H1 (cell line): ENCODE results near the gene SMCHD1. TPM values are rescaled to one million over a fixed set of nuclear protein-coding genes. Genes with fewer than 3 reads are reported as not detected.

Experiments used
- CTCF ChIA-PET: fragments of 300-600 bp; sonication (Branson Sonifier 250); formaldehyde crosslinking; loops from one replicate; lab custom pipeline; 2021; ENCODE audit not compliant: partially characterized antibody; lab: Charles Lee
- POLR2A ChIA-PET: fragments of 300-600 bp; sonication (Branson Sonifier 250); formaldehyde crosslinking; loops from one replicate; lab custom pipeline; 2021; ENCODE audit warnings: inconsistent platforms; ENCODE audit not compliant: partially characterized antibody; lab: Charles Lee
- DNase-seq, 2 experiments: peaks; one replicate each; pipeline versions ENCODE4 v3.0.0 to v3.0.0-alpha.2; 2010 to 2022; ENCODE audit warnings: low spot score in 2 of 2, low read depth in 1 of 2, mixed read lengths in 1 of 2
- FAIRE-seq: peaks from 2 replicates; lab custom pipeline; 2011; peaks lifted over from hg19 to GRCh38; lab: Jason Lieb, UNC
- H2AFZ ChIP-seq: 2 replicates; pipeline ENCODE4 v1.8.1; 2012; ENCODE audit warnings: low read length, inconsistent platforms
- H2AK5ac ChIP-seq: 2 replicates; pipeline ENCODE4 v1.6.1; 2013; ENCODE audit warnings: low read depth, low read length
- H2BK120ac ChIP-seq: replicated peaks from 2 replicates; pipeline ENCODE3; 2013; ENCODE audit warnings: low read depth, low read length, inconsistent platforms
- H2BK12ac ChIP-seq: 2 replicates; pipeline ENCODE4 v1.6.1; 2013; ENCODE audit warnings: low read depth, low read length
- H2BK15ac ChIP-seq: 2 replicates; pipeline ENCODE4 v1.6.1; 2013; ENCODE audit warnings: low read length
- H2BK20ac ChIP-seq: 2 replicates; pipeline ENCODE4 v1.6.1; 2013; ENCODE audit warnings: low read length
- H2BK5ac ChIP-seq: 2 replicates; pipeline ENCODE4 v1.6.1; 2013; ENCODE audit warnings: low read depth, low read length
- H3K14ac ChIP-seq: 2 replicates; pipeline ENCODE4 v1.6.1; 2013; ENCODE audit warnings: inconsistent platforms; ENCODE audit not compliant: insufficient read length
- H3K18ac ChIP-seq: 2 replicates; pipeline ENCODE4 v1.6.1; 2013; ENCODE audit warnings: low read length; ENCODE audit errors: extremely low read depth
- H3K23ac ChIP-seq: 2 replicates; pipeline ENCODE4 v1.6.1; 2013; ENCODE audit warnings: inconsistent platforms; ENCODE audit not compliant: insufficient read length
- H3K23me2 ChIP-seq: 2 replicates; pipeline ENCODE4 v1.6.1; 2013; ENCODE audit warnings: low read depth, low read length
- H3K27ac ChIP-seq: 2 replicates; pipeline ENCODE4 v1.6.1; 2011; ENCODE audit warnings: low read depth, low read length, inconsistent platforms
- H3K27me3 ChIP-seq, 4 experiments: replicated peaks in 1 of 4; 1 replicate in 1 of 4; 2 replicates in 3 of 4; pipeline versions ENCODE4 v1.6.1 to v1.8.1; 2011 to 2013; ENCODE audit warnings: low read length in 3 of 4, mild to moderate bottlenecking in 3 of 4, inconsistent platforms in 2 of 4, mixed read lengths in 2 of 4, moderate library complexity in 1 of 4; ENCODE audit not compliant: control insufficient read depth in 3 of 4, insufficient read depth in 3 of 4; ENCODE audit errors: extremely low read depth in 1 of 4
- H3K36me3 ChIP-seq, 4 experiments: 2 replicates each; pipeline versions ENCODE4 v1.6.1 to v1.8.1; 2011 to 2013; ENCODE audit warnings: mild to moderate bottlenecking in 4 of 4, low read length in 3 of 4, moderate library complexity in 2 of 4, control low read depth in 1 of 4, inconsistent platforms in 1 of 4; ENCODE audit not compliant: insufficient read depth in 4 of 4, control insufficient read depth in 2 of 4
- H3K4ac ChIP-seq: replicated peaks from 2 replicates; pipeline ENCODE3; 2013; ENCODE audit warnings: low read length, low read depth, mixed read lengths, inconsistent platforms; ENCODE audit not compliant: insufficient read length
- H3K4me1 ChIP-seq, 4 experiments: replicated peaks in 1 of 4; 1 replicate in 1 of 4; 2 replicates in 3 of 4; pipeline versions ENCODE4 v1.6.1 to v1.8.1; 2011 to 2013; ENCODE audit warnings: low read length in 3 of 4, inconsistent platforms in 2 of 4, mixed read lengths in 1 of 4; ENCODE audit not compliant: insufficient read depth in 4 of 4, control insufficient read depth in 3 of 4
- H3K4me2 ChIP-seq, 2 experiments: 2 replicates each; pipeline versions ENCODE4 v1.6.1 to v1.8.1; 2011 to 2013; ENCODE audit warnings: low read depth in 2 of 2, low read length in 2 of 2, control low read depth in 1 of 2, inconsistent platforms in 1 of 2, mild to moderate bottlenecking in 1 of 2; ENCODE audit not compliant: insufficient read depth in 1 of 2
- H3K4me3 ChIP-seq, 4 experiments: fragments of 200-600, 300-600 bp in 1 of 4; sonication (generic), shearing (Covaris generic), sonication (Bioruptor Twin) in 1 of 4; 2 replicates each; pipeline versions ENCODE4 v1.5.1 to v1.8.1; 2011 to 2016; ENCODE audit warnings: low read length in 4 of 4, low read depth in 3 of 4, control low read depth in 2 of 4, inconsistent platforms in 2 of 4, mild to moderate bottlenecking in 2 of 4, mixed read lengths in 1 of 4, moderate library complexity in 1 of 4; ENCODE audit not compliant: insufficient read depth in 2 of 4; ENCODE audit errors: extremely low read depth in 1 of 4
- H3K56ac ChIP-seq: replicated peaks from 2 replicates; pipeline ENCODE3; 2013; ENCODE audit warnings: low read depth, mild to moderate bottlenecking, mixed read lengths, low read length, inconsistent platforms; ENCODE audit not compliant: insufficient read length
- H3K79me1 ChIP-seq: 2 replicates; pipeline ENCODE4 v1.6.1; 2013; ENCODE audit warnings: low read depth, low read length, control low read depth
- H3K79me2 ChIP-seq, 2 experiments: 2 replicates each; pipeline versions ENCODE4 v1.6.1 to v1.8.1; 2012 to 2013; ENCODE audit warnings: low read length in 2 of 2, mild to moderate bottlenecking in 2 of 2, inconsistent platforms in 1 of 2; ENCODE audit not compliant: insufficient read depth in 2 of 2, control insufficient read depth in 1 of 2
- H3K9ac ChIP-seq, 4 experiments: replicated peaks in 1 of 4; 1 replicate in 1 of 4; 2 replicates in 3 of 4; pipeline versions ENCODE4 v1.6.1 to v1.8.1; 2011 to 2013; ENCODE audit warnings: low read depth in 3 of 4, low read length in 3 of 4, control low read depth in 2 of 4, mild to moderate bottlenecking in 2 of 4, moderate library complexity in 2 of 4, inconsistent platforms in 1 of 4; ENCODE audit errors: extremely low read depth in 1 of 4
- H3K9me3 ChIP-seq, 2 experiments: 2 replicates each; pipeline versions ENCODE4 v1.6.1 to v1.8.1; 2012 to 2013; ENCODE audit warnings: mild to moderate bottlenecking in 2 of 2, moderate library complexity in 2 of 2, control low read depth in 1 of 2, inconsistent platforms in 1 of 2, low read depth in 1 of 2, low read length in 1 of 2, mixed read lengths in 1 of 2; ENCODE audit not compliant: insufficient read depth in 2 of 2
- H4K20me1 ChIP-seq, 2 experiments: replicated peaks in 1 of 2; 2 replicates each; pipeline versions ENCODE3 to v1.8.1; 2011 to 2013; ENCODE audit warnings: inconsistent platforms in 2 of 2, low read length in 2 of 2, mild to moderate bottlenecking in 1 of 2; ENCODE audit not compliant: insufficient read depth in 2 of 2, control insufficient read depth in 1 of 2
- H4K5ac ChIP-seq: 2 replicates; pipeline ENCODE4 v1.6.1; 2013; ENCODE audit warnings: low read length, low read depth, mixed read lengths, inconsistent platforms; ENCODE audit not compliant: insufficient read length
- H4K8ac ChIP-seq: 2 replicates; pipeline ENCODE4 v1.8.0; 2013; ENCODE audit warnings: mild to moderate bottlenecking, moderate library complexity, low read length, inconsistent platforms; ENCODE audit not compliant: insufficient read depth; ENCODE audit errors: extremely low read depth
- H4K91ac ChIP-seq: replicated peaks from 2 replicates; pipeline ENCODE3; 2013; ENCODE audit warnings: low read length, mixed read lengths, inconsistent platforms; ENCODE audit not compliant: insufficient read length
- BRCA1 ChIP-seq: IDR thresholded peaks from 2 replicates; pipeline ENCODE4 v1.6.1; 2012; ENCODE audit warnings: low read depth, low read length, improper control_type of control experiment
- WGBS, 2 experiments: shearing (Covaris generic) in 1 of 2; methylation state at CpG; one replicate each; pipeline versions ENCODE4 v1.1.6 to v1.1.7; 2013 to 2015; ENCODE audit warnings: low lambda C conversion rate in 2 of 2, mixed read lengths in 2 of 2, inconsistent platforms in 1 of 2, low coverage in 1 of 2, missing lambda C conversion rate in 1 of 2; ENCODE audit not compliant: insufficient replicate concordance in 2 of 2, insufficient coverage in 1 of 2, insufficient read length in 1 of 2; ENCODE audit errors: extremely low coverage in 1 of 2, missing lambda C conversion rate in 1 of 2; 5-methylcytosine and 5-hydroxymethylcytosine counted together
- polyA plus RNA-seq, 7 experiments: library from polyadenylated mRNA; depleted of rRNA in 3 of 7; stranded (reverse) in 5 of 7; unstranded in 2 of 7; fragments of >200 nt in 5 of 7; fragments of 200-250 nt in 2 of 7; gene quantifications; 1 replicate in 5 of 7; 2 replicates in 1 of 7; 4 replicates in 1 of 7; pipeline versions ENCODE4 v1.2.1 to v1.2.3, GENCODE V29; 2011 to 2013; ENCODE audit warnings: missing spikeins in 2 of 7, mixed read lengths in 2 of 7
- total RNA-seq: library from RNA; stranded (reverse); fragmentation: NEBNext Ultra II Directional; extraction: Animal tissue kit (Norgen Biotek cat#: 25700); gene quantifications from 2 replicates; pipeline ENCODE4 v1.2.1, GENCODE V29; 2021

SMCHD1 gene
- total and polyA plus RNA-seq, 2 of the 8 experiments (the other 6 are each of a cell fraction or from before 2014, with no cell fraction given): 9.3 to 32.0 TPM

DNA sequence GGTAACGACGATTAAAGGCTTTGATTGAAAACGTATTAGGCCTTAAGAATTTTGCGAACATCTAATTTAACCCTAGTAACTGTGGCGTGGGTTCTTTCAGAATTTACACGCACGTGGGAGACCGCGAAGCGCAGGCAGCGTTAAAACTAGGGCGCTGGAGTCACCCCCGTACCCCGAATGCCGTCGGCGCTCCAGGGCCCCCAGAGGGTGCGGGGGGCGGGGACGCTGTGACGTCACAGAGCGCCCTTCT is 673 bp upstream of the SMCHD1 start:
- no peak overlapping the region for H2BK5ac ChIP-seq
- no peak overlapping the region for H2AK5ac ChIP-seq
- peaks cover 6% of the 10 kb centered on the region; the same call in 1 of the 2 replicates for H3K79me1 ChIP-seq
- H3K23me2 ChIP-seq: peaks cover 21% of the 10 kb centered on the region
- H2BK15ac ChIP-seq: no peak overlapping the region
- peak overlapping the region; percentile 66 for H2AFZ ChIP-seq
- H3K4ac ChIP-seq: no peak overlapping the region
- no peak overlapping the region for H3K56ac ChIP-seq
- DNase-seq (no peak), FAIRE-seq (no peak)
- H3K9me3 ChIP-seq: no peaks in the 10 kb centered on the region
- H4K5ac ChIP-seq: no peak overlapping the region
- H2BK12ac ChIP-seq: peak overlapping the region; percentile 33; the same call in 1 of the 2 replicates
- H3K27ac ChIP-seq: peak overlapping the region; percentile 85; the same call in 1 of the 2 replicates
- H4K8ac ChIP-seq: peak overlapping the region; percentile 95; the same call in 1 of the 2 replicates
- POLR2A ChIA-PET: interaction anchor here (0.8 to 2.0 kb wide), 7 partner anchors 9 to 190 kb away, joined by 3 to 9 read pairs (median 4); no protein-coding TSS in a partner anchor
- peak overlapping the region; percentile 66 to 97 (median 86) for H3K4me3 ChIP-seq
- H4K91ac ChIP-seq: no peak overlapping the region
- CTCF ChIA-PET: no interaction called here
- peaks cover 0 to 9% (median 4%) of the 10 kb centered on the region in 4 experiments; a peak in 5 of 7 replicates for H3K4me1 ChIP-seq
- peaks cover 3 to 25% (median 22%) of the 10 kb centered on the region in 4 experiments for H3K27me3 ChIP-seq
- 2% methylated on average over 22 of the region's 22 CpGs; no CpG with 5 or more reads in 1 of the 2 experiments for WGBS, 2 experiments
- H4K20me1 ChIP-seq: peaks cover 9 to 13% of the 10 kb centered on the region in 2 experiments
- no peak overlapping the region for H2BK20ac ChIP-seq
- H3K23ac ChIP-seq: no peak overlapping the region
- peak overlapping the region; percentile 59 to 87 (median 83); a peak in 6 of 7 replicates for H3K9ac ChIP-seq
- H3K4me2 ChIP-seq: peak overlapping the region; percentile 91 to 92
- no peak overlapping the region; the same call in 1 of the 2 replicates for H3K18ac ChIP-seq
- no peak overlapping the region for H2BK120ac ChIP-seq
- H3K79me2 ChIP-seq: peaks cover 0 to 35% of the 10 kb centered on the region in 2 experiments; a peak in 2 of 4 replicates
- H3K14ac ChIP-seq: no peak overlapping the region
- H3K36me3 ChIP-seq: no peaks in the 10 kb centered on the region
- no peak for TF ChIP-seq BRCA1
